Lower leg skin (tissue), 3 donors: ENCODE data around the gene RBM14.

Experiments used
- CTCF ChIP-seq, 3 donors: fragments of 450-650 bp; IDR thresholded peaks; one replicate each; pipeline ENCODE4 v1.5.1; 2016; ENCODE audit warnings: antibody characterized with exemption in 3 of 3, mild to moderate bottlenecking in 3 of 3, moderate library complexity in 2 of 3
- POLR2A ChIP-seq, 2 donors: fragments of 450-650 bp; IDR thresholded peaks; one replicate each; pipeline ENCODE4 v1.6.1; 2016 to 2017; ENCODE audit warnings: antibody characterized with exemption in 2 of 2, mild to moderate bottlenecking in 1 of 2, moderate library complexity in 1 of 2

- TF ChIP-seq CTCF (IDR thresholded peaks at IDR 0.05), result no peak
- no peak for TF ChIP-seq POLR2A (IDR thresholded peaks at IDR 0.05)
These were observed 34.6 kb downstream of the RBM14 start for GRCh38 chr11:66651016-66651415.
